GM12891 (cell line): Measurements from ENCODE around the gene STARD13.
"Not testable (repeated sequence)": the region's sequence is repeated elsewhere in the genome, so short reads cannot be mapped to it uniquely, and the experiment has no call there.

ENCODE experiments used
- DNase-seq: peaks from one replicate; pipeline ENCODE4 v3.0.0; 2011; ENCODE audit warnings: low spot score; ENCODE audit not compliant: insufficient read length
- FAIRE-seq: peaks from 2 replicates; lab custom pipeline; 2011; peaks lifted over from hg19 to GRCh38; lab: Jason Lieb, UNC
- PAX5 ChIP-seq: IDR thresholded peaks from 2 replicates; pipeline ENCODE4 v1.6.1; 2011; ENCODE audit warnings: low read length, moderate library complexity, mild to moderate bottlenecking; ENCODE audit not compliant: insufficient read depth, severe bottlenecking
- POLR2A ChIP-seq: IDR thresholded peaks from 2 replicates; pipeline ENCODE4 v1.6.1; 2011; ENCODE audit warnings: low read depth, low read length, control low read depth
- POLR2AphosphoS5 ChIP-seq: IDR thresholded peaks from 2 replicates; pipeline ENCODE4 v1.6.1; 2011; ENCODE audit warnings: low read depth, low read length, control low read depth
- POU2F2 ChIP-seq: IDR thresholded peaks from 2 replicates; pipeline ENCODE4 v1.6.1; 2011; ENCODE audit warnings: low read depth, mild to moderate bottlenecking, control low read depth, low read length, moderate library complexity
- SPI1 ChIP-seq: IDR thresholded peaks from 2 replicates; pipeline ENCODE4 v1.6.1; 2011; ENCODE audit warnings: low read depth, low read length, control low read depth
- TAF1 ChIP-seq: IDR thresholded peaks from 2 replicates; pipeline ENCODE4 v1.6.1; 2011; ENCODE audit warnings: low read depth, low read length, control low read depth

STARD13 gene

DNA sequence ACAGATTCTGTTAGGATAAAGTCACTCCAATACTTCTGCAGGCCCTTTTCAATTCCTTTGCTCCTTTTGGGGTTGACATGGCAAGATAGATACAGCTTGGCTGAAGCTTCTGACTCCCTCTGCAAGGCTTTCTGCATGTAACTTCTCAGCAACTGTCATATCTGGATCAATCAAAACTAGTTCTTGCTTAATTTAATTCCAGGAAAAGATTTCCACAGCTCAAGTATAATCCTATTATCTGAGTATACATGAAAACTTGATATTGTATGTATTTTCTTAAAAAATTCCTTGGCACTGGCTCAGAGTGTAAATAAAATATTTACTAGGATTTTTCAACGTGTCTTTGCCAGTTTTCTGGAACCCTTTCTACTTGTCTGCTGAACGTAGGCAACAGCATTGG lies 109.6 kb downstream of the STARD13 start:
- TF ChIP-seq POLR2AphosphoS5: no peak
- no peak for TF ChIP-seq PAX5
- FAIRE-seq (no peak), DNase-seq (no peak)

GRCh38 chr13:33174931-33175330 lies 110.6 kb downstream of the STARD13 start:
- TF ChIP-seq POU2F2 (no peak), POLR2A (no peak), TAF1 (no peak), PAX5 (no peak), SPI1 (no peak), POLR2AphosphoS5 (no peak)
- DNase-seq (no peak), FAIRE-seq (no peak)

DNA sequence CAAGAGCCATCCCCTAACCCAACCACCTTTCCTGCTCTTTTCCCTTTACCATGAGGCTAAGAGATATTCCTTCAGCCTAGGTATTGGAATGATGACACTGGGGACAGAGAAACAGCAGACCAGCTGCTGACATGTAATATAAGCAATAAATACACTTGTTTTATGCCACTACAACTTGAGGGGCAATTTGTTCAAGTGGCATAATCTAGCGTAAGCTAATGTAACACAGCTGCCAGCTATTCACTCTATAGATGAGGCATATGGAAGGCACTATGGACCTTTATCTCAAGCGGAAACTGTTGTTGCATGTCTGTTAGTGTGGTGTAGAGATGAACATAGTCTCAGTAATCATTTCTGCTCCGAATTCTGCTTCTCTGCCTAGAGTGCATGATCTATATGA lies 111.1 kb downstream of the STARD13 start:
- FAIRE-seq (no peak), DNase-seq (no peak)
- no peak for TF ChIP-seq POU2F2
- no peak for TF ChIP-seq TAF1
- no peak for TF ChIP-seq POLR2A
- no peak for TF ChIP-seq SPI1
- no peak for TF ChIP-seq PAX5
- no peak for TF ChIP-seq POLR2AphosphoS5

DNA sequence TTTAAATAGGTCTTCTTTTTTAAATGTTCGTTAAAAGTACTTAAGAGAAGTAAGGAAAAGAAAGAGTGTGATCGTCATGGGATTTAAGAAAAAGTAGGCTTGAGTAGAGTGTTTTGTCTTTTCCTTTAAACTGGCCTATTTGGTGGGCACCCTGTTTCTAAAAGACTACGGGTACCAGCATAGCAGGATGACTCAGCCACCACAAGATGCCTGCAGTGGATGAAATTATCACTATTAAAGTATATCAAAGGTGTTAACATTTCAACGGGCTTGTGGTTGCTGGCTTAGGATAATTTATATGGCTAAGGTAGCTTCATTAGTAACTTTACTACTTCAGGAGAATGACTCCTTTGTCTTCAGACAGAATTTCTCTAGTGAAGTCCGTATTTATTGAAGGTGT lies 112.6 kb downstream of the STARD13 start:
- FAIRE-seq (no peak), DNase-seq (no peak)
- TF ChIP-seq SPI1 (no peak), TAF1 (no peak), POLR2AphosphoS5 (no peak), PAX5 (no peak), POLR2A (no peak), POU2F2 (no peak)

DNA sequence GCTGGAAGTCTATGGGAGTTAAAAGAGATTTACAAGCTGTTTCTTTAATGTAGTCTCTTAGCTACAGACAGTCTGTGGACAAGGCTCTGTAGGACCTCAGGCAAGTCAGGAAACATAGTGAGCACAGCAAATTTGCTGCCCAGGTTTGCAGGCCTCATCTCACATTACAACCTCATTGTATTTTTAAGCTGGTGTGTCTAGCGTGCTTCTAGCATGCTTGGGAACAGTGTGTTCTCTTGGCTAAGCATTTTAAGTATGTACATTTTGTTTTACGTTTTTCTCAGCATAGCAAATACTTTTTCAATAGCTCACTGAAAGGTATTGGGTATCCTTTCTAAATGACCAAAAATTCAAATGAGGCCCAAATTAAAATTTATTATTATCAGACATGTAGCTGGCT lies 113.2 kb downstream of the STARD13 start:
- DNase-seq (no peak), FAIRE-seq (no peak)
- TF ChIP-seq POU2F2 (no peak), POLR2AphosphoS5 (no peak), PAX5 (no peak), SPI1 (no peak), TAF1 (no peak)

- FAIRE-seq (no peak), DNase-seq (no peak)
- TF ChIP-seq POLR2A: no peak
- TF ChIP-seq POU2F2: no peak
- TF ChIP-seq POLR2AphosphoS5: no peak
- no peak for TF ChIP-seq SPI1
- TF ChIP-seq TAF1: no peak
- TF ChIP-seq PAX5: no peak
These were observed 116.1 kb downstream of the STARD13 start for GRCh38 chr13:33169273-33169980.

- TF ChIP-seq PAX5 (no peak), SPI1 (no peak)
- no peak for FAIRE-seq
- no peak for DNase-seq
These were observed 117.1 kb downstream of the STARD13 start for GRCh38 chr13:33168321-33168960.

DNA sequence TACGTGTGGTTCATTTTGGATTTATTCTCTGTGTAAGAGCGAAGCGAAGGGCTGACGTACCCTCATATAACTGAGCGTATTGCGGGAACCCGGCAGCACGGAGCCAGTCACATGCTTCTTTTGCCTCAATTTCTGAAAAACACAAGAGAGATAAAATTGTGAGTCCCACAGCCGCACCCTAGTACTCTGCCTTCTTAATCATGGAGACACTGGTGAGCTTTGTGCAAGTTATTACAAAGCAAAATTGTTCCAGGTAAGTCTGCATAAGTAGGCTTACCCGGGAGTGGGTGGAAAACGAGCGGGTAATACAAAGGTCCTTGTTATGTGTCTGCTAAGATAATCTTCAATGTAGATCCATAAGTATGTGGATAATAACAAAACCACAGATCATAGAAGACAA lies 118.1 kb downstream of the STARD13 start:
- no peak for TF ChIP-seq PAX5
- no peak for TF ChIP-seq SPI1
- TF ChIP-seq TAF1: no peak
- no peak for TF ChIP-seq POU2F2
- TF ChIP-seq POLR2AphosphoS5: no peak
- TF ChIP-seq POLR2A: no peak
- FAIRE-seq (no peak), DNase-seq (no peak)

- TF ChIP-seq POLR2A (no peak), POU2F2 (no peak), PAX5 (no peak), TAF1 (no peak), SPI1 (no peak), POLR2AphosphoS5 (no peak)
- DNase-seq (no peak), FAIRE-seq (no peak)
These were observed 119.8 kb downstream of the STARD13 start for GRCh38 chr13:33165787-33166186.

DNA sequence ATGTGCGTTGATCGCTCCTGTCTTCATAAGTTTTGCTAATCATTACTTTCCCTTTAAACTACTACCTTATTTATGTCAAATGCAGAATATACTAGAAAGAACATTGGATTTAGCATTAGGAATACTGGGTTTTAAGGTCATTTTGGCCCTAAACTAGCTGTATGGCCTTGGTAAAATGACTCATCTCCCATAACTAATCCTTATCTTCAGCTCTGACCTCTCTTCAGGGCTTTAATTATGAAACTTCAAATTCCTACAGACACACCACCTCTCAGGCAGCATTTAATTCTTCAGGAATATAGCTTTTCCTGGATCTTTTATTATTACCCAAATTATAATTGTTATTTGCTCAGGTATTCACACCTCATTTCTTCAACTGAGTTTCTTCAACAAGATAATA lies 121.2 kb downstream of the STARD13 start:
- FAIRE-seq (no peak), DNase-seq (no peak)
- no peak for TF ChIP-seq POLR2A
- no peak for TF ChIP-seq PAX5
- no peak for TF ChIP-seq SPI1
- no peak for TF ChIP-seq POU2F2
- no peak for TF ChIP-seq POLR2AphosphoS5
- no peak for TF ChIP-seq TAF1

DNA sequence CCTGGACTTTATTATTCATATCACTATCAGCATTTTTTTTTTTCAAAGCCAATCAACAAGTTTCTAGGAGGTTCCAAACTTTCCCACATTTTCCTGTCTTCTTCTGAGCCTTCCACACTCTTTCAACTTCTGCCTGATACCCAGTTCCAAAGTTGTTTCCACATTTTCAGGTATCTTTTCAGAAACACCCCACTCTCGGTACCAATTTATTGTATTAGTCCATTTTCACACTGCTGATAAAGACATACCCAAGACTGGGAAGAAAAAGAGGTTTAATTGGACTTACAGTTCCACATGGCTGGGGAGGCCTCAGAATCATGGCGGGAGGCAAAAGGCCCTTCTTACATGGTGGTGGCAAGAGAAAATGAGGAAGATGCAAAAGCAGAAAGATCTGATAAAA lies 122.8 kb downstream of the STARD13 start:
- DNase-seq: not testable (repeated sequence)

More for the DNA sequence above, 122.8 kb downstream of the STARD13 start:
- FAIRE-seq: not testable (repeated sequence)
